COR-L47 (cell line): ENCODE measurements around the gene LDLRAD1.
A peak's percentile ranks its signal among the peaks of the same experiment; 100 is the strongest.
"Not testable (repeated sequence)": the region's sequence is repeated elsewhere in the genome, so short reads cannot be mapped to it uniquely, and the experiment has no call there.

Experiments used
- DNase-seq: peaks from one replicate; lab custom pipeline; 2025; lab: John Stamatoyannopoulos, UW

The LDLRAD1 gene

GRCh38 chr1:54016343-54017282 lies 1.4 kb downstream of the LDLRAD1 start:
- DNase-seq, result peak; percentile 13

DNA sequence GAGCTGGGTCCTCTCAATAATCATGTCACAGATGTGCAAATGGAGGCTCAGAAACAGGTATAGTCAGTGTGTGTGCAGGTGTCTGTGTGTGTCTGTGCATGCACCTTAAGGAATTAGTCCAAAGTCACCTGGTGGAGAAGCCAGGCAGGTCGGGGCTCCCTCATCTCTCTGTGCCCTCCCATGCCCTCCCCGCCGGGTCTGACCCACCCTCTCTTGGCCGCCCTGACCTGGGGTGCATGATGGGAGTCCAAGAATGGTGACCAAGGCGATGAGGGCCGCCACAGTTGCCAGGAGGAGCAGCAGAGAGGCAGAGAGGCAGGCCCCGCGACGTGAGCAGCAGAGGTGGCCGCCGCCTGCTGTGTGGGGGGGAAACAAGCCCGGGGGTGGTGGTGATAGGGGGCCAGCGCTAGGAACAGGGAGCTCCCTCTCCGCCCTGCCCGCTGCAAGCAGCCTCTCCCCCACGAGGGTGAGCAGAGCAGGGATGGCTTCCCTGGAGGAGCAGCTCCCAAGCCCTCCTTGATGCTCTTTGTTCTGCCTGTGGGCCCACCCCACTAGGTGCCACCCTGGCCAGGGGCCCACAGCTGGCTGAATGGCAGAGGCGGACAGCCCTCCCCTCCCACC lies 3.9 kb downstream of the LDLRAD1 start:
- DNase-seq, result no peak

GRCh38 chr1:54013393-54014008 lies 4.5 kb downstream of the LDLRAD1 start:
- DNase-seq, result no peak

GRCh38 chr1:54012863-54013262 lies 5.1 kb downstream of the LDLRAD1 start:
- DNase-seq, result no peak

GRCh38 chr1:54012008-54012325 lies 6.0 kb downstream of the LDLRAD1 start:
- no peak for DNase-seq

DNA sequence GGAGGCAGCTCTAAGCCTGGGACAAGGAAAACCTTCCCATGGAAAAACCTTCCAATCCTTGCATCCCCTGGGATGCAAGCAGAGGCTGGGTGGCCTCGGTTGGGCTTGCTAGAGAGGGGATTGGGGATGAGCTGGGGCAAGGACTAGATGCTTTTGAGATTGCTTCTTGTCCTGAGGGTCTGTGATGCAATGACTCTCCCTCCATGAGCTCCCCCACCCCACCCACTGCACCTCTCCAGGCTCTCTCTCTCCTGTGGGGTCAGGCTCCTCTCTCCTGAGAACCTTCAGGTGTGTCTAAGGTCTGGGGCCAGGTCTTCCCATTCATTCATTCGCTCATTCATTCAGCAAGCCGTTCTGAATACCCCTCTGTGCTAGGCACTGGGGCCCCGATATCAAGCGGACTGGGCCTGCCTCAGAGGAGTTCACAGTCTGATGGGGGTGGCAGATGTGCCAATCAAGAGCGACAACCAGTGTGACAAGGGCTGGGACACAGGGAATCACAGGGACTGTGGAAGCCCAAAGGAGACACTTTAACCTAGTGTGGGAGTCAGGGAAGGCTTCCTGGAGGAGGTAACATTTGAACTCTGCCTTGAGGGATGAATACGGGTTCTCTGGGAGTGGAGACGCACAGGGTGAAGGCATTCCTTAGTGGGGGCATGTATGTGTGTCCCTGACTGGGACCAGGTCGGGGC lies 6.5 kb downstream of the LDLRAD1 start:
- DNase-seq, result no peak

DNA sequence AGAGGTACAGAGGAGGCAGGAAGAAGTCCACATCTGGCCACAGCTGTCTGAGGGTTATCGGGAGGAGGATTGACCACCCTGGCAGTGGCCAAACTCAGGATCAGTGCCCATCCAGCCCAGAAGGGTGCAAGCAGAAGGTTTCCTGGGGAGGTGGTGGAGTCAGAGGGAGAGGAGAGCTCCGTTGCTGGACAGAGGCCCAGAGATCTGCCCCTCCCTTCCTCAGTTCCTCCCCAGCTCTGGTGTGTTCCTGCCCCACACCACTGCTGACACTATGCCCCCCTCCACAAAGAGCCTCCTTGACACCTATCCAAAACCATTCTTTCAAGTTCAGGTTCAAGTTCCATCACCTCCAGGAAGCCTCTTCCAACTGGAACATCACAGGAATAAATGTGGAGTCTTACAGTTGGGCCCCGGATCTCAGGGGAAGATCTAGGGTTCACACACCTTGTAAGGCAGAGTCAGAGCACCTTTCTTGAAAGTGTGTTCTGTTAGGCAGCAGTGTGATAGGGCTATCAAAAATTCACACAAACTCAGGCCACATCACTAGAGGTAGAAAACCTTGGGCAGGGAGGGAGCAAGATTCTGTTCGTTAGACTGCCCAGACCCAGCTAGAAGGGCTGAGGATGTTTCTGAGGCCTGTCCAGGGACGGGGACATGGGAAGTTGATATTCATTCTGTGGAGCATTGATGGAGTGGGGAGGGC lies 7.4 kb downstream of the LDLRAD1 start:
- no peak for DNase-seq

DNA sequence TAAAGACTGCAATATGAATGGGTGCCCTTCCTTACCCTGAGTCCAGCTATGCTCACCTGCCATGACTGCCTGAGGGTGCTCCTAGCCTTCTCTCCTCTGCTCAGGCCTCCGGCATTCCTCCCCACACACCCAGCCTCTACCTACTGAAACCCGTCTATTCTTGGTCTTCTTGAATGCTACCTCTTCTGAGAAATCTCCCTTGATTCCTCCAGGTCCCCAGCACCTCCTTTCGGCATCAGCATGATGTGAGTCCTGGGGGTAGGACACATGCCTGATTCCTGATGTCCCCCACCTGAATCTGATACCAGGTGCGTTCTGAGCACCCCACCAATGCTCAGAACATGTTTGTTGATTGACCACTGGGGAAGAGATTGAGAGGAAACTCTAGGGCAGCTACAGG lies 8.6 kb downstream of the LDLRAD1 start:
- no peak for DNase-seq

GRCh38 chr1:54008876-54009275 lies 9.1 kb downstream of the LDLRAD1 start:
- DNase-seq, result no peak

GRCh38 chr1:54007613-54008012 lies 10.4 kb downstream of the LDLRAD1 start:
- DNase-seq, result no peak

DNA sequence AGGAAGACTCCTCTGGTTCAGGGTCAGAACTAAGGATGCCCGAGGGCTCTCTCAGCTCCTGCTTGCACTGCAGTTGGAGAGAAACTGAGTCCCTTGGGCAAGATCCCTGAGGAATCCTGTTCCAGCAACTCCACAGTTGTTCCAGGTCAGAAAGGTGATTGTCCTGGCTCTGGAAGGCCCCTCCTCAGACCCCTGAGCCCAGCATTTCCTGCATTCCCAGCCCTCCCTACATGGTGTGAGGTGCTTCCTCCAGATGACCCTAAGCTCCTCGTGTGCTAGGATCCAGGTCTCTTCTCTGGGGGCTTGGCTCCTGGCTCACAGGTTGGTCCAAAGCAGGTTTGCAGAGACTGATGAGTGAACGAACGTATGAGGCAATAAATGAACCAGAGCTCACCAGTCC lies 11.5 kb downstream of the LDLRAD1 start:
- DNase-seq, result no peak

GRCh38 chr1:54004481-54005049 lies 13.4 kb downstream of the LDLRAD1 start:
- DNase-seq, result no peak

DNA sequence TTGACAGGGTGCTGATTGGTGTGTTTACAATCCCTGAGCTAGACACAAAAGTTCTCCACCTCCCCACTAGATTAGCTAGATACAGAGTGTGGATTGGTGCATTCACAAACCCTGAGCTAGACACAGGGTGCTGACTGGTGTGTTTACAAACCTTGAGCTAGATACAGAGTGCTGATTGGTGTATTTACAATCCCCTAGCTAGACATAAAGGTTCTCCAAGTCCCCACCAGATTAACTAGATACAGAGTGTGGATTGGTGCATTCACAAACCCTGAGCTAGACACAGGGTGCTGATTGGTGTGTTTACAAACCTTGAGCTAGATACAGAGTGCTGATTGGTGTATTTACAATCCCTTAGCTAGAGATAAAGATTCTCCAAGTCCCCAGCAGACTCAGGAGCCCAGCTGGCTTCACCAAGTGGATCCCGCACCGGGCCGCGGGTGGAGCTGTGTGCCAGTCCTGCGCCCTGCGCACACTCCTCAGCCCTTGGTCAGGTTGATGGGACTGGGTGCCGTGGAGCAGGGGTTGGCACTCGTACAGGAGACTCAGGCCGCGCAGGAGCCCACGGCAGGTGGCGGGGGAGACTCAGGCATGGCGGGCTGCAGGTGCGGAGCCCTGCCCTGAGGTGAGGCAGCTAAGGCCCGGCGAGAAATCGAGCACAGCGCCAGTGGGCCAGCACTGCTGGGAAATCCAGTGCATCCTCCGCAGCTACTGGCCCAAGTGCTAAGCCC lies 14.1 kb downstream of the LDLRAD1 start:
- not testable (repeated sequence) for DNase-seq

- no peak for DNase-seq
Observed at GRCh38 chr1:54003249-54003646, 14.7 kb downstream of the LDLRAD1 start.

GRCh38 chr1:54002544-54003248 lies 15.3 kb downstream of the LDLRAD1 start:
- DNase-seq, result no peak

- no peak for DNase-seq
Observed at GRCh38 chr1:54001591-54001990, 16.4 kb downstream of the LDLRAD1 start.

- DNase-seq, result no peak
Observed at GRCh38 chr1:53999920-54000319, 18.1 kb downstream of the LDLRAD1 start.

GRCh38 chr1:53998223-53998622 lies 19.8 kb downstream of the LDLRAD1 start:
- no peak for DNase-seq

- DNase-seq, result no peak
Observed at GRCh38 chr1:53995683-53996082, 22.3 kb downstream of the LDLRAD1 start.

DNA sequence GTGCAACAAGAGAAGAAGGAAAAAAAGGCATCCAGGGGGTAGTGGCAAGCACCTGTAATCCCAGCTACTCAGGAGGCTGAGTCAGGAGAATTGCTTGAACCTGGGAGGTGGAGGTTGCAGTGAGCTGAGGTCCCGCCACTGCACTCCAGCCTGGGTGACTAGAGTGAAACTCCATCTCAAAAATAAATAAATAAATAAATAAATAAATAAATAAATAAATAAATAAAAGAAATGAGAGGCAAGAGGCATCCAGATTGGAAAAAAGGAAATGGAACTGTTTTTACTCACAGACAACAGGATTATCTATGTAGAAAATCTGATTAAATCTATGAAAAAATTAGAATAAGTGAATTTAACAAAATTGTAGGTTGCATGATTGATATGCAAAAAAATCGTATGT lies 23.5 kb downstream of the LDLRAD1 start:
- DNase-seq, result not testable (repeated sequence)
